SKM-1 (cell line): ENCODE results near the gene PIP4P1.

Source experiments
- DNase-seq: peaks from one replicate; lab custom pipeline; 2025; ENCODE audit not compliant: unreplicated experiment; lab: John Stamatoyannopoulos, UW

PIP4P1 gene

DNA sequence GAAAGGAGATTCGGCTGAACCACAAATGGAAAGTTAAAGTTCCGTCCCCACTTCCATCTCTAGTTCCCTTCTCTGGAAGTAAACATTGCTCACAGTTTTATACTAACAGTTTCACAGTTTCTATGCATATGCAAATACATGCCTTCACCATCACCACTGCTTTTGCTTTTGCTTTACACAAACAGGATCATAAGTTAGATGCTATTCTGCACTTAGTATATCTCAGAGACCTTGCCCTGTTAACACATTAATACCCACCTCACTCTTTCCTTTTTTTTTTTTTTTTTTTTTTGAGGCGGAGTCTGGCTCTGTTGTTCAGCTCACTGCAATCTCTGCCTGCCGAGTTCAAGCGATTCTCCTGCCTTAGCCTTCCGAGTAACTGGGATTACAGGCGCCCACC is 48.8 kb downstream of the PIP4P1 start:
- DNase-seq, result no peak

DNA sequence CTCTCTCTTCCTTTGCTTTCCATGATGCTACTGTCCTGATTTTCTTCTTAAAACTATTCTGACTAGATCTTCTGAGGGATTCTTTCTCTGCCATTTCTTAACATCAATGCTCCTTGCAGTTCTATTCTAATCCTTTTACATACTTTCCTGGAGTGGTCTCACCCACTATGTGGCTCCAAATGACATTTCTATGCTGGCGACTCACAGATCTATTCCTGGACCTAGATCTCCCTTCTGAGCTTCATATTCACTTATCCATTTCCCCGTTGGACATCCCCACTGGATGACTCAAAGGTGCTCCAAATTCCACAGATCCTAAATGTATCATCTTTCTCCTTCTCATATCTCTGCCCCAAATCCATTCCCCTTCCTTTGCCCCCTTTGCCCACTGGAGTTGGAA is 52.0 kb downstream of the PIP4P1 start:
- no peak for DNase-seq
